ENCODE measurements around the gene TMEM88.

Gene TMEM88

GRCh38 chr17:7833011-7833794 lies 21.7 kb upstream of the TMEM88 start:
- no peak for DNase-seq

- DNase-seq: peak in 47 of 51 donors; percentile 35 to 94 (median 77)
Measured at GRCh38 chr17:7833795-7834541, 20.9 kb upstream of the TMEM88 start, which contains the start of gene KDM6B. Gene KDM6B (plus strand): TSS chr17:7834217. CDS start chr17:7845555, 11,338 bp downstream.

- peak in 8 of 51 donors; percentile 39 to 57 (median 49) for DNase-seq
Measured at GRCh38 chr17:7834542-7834956, 20.3 kb upstream of the TMEM88 start.

- peak; percentile 77 to 98 (median 95) for DNase-seq
Measured at GRCh38 chr17:7834957-7835813, 19.7 kb upstream of the TMEM88 start.

- peak in 41 of 51 donors; percentile 21 to 79 (median 61) for DNase-seq
Measured at GRCh38 chr17:7835814-7836595, 18.9 kb upstream of the TMEM88 start.

- DNase-seq: peak in 44 of 51 donors; percentile 15 to 88 (median 60)
Measured at GRCh38 chr17:7836596-7837407, 18.1 kb upstream of the TMEM88 start.

GRCh38 chr17:7837408-7838088 lies 17.3 kb upstream of the TMEM88 start:
- no peak for DNase-seq

- peak in 24 of 51 donors; percentile 8 to 77 (median 50) for DNase-seq
Measured at GRCh38 chr17:7838090-7839075, 16.5 kb upstream of the TMEM88 start.

GRCh38 chr17:7839190-7839875 lies 15.5 kb upstream of the TMEM88 start:
- no peak for DNase-seq

GRCh38 chr17:7839876-7840261 lies 15.0 kb upstream of the TMEM88 start:
- no peak for DNase-seq

GRCh38 chr17:7840441-7840840 lies 14.4 kb upstream of the TMEM88 start:
- no peak for DNase-seq

GRCh38 chr17:7840875-7841274 lies 14.0 kb upstream of the TMEM88 start:
- no peak for DNase-seq

GRCh38 chr17:7841396-7841914 lies 13.4 kb upstream of the TMEM88 start:
- DNase-seq: peak in 46 of 51 donors; percentile 54 to 95 (median 87)

- DNase-seq: peak; percentile 68 to 95 (median 89)
Measured at GRCh38 chr17:7841915-7842379, 12.9 kb upstream of the TMEM88 start.

GRCh38 chr17:7842380-7843256 lies 12.2 kb upstream of the TMEM88 start:
- DNase-seq: peak in 37 of 51 donors; percentile 32 to 92 (median 65)

GRCh38 chr17:7843257-7843535 lies 11.7 kb upstream of the TMEM88 start:
- DNase-seq: peak in 3 of 51 donors; percentile 62 to 68 (median 63)
